Measurements from ENCODE around the gene TRPM5.

DNA sequence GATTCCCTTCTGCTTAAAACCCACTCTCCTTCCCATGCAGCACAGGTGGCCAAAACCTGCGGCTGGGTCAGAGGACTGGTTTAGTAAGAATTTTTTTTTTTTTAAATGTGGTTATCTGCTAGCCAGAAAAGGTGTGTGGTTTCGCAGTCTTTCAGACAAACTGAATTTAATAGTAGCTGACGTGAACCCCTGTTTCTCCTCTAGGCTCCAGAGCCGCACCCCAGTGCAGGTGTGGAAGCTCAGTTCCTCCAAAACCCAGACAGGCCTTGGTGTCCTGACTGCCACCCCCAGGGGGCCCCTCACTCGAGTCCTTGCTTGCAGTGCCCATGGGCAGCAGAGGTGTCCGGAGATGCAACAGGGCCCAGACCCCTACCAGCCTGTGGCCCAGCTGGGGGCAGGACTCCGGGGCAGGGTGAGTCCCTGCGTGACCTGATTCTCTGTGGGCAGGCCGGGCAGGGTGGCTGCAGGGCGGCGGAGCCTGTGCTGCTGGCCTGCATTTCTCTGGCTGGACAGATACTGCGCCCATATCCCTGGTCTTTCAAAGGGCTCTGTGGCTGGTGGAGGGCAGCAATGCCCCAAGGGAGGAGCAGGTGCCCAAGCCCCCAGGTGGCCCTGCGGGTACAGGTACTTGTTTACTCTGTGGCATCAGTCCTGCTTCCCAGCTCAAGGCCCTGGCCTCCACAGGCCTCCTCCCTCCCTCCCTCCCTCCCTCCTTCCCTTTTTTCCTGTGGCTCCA lies 15.7 kb upstream of the TRPM5 start:
- TF ChIP-seq, protein P1, sequence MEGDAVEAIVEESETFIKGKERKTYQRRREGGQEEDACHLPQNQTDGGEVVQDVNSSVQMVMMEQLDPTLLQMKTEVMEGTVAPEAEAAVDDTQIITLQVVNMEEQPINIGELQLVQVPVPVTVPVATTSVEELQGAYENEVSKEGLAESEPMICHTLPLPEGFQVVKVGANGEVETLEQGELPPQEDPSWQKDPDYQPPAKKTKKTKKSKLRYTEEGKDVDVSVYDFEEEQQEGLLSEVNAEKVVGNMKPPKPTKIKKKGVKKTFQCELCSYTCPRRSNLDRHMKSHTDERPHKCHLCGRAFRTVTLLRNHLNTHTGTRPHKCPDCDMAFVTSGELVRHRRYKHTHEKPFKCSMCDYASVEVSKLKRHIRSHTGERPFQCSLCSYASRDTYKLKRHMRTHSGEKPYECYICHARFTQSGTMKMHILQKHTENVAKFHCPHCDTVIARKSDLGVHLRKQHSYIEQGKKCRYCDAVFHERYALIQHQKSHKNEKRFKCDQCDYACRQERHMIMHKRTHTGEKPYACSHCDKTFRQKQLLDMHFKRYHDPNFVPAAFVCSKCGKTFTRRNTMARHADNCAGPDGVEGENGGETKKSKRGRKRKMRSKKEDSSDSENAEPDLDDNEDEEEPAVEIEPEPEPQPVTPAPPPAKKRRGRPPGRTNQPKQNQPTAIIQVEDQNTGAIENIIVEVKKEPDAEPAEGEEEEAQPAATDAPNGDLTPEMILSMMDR (IDR thresholded peaks at IDR 0.05): no peak
- no peak for TF ChIP-seq POLR2A (IDR thresholded peaks at IDR 0.05)

All from prostate gland (tissue), 2 donors.